Fibroblast of mammary gland (primary cell): ENCODE results near the gene DNAH7.
A peak's percentile ranks its signal among the peaks of the same experiment; 100 is the strongest.

Source experiments
- DNase-seq: peaks from one replicate; pipeline ENCODE4 v3.0.0-alpha.2; 2010; ENCODE audit warnings: low read depth
- H3K4me3 ChIP-seq: 2 replicates; pipeline ENCODE4 v1.5.1; 2011; ENCODE audit warnings: low read depth, mild to moderate bottlenecking, low read length, moderate library complexity; ENCODE audit not compliant: control insufficient read depth
- TF ChIP-seq, protein P1 (sequence below): conservative IDR thresholded peaks from 2 replicates; pipeline ENCODE4 v1.5.1; 2011; ENCODE audit warnings: low read depth, low read length, inconsistent platforms; ENCODE audit not compliant: control insufficient read depth, insufficient read depth

The DNAH7 gene

DNA sequence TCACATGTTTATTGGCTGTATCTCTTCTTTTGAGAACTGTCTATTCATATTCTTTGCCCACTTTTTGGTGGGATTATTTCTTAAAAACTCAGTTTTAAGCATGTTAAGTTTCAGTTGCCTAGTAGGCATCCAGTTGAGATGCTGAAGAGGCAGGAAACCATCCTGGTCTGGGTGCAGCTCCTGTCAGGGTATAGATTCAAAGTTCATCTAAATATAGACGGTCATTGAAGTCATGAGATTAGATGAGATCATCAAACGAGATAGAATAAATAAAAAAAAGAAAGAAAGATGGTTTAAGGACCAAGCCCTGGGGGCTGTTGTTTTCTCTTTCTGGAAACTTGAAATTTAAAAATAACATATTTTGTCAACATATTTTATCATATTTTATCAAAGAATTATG is 9.2 kb upstream of the DNAH7 start:
- TF ChIP-seq, protein P1, sequence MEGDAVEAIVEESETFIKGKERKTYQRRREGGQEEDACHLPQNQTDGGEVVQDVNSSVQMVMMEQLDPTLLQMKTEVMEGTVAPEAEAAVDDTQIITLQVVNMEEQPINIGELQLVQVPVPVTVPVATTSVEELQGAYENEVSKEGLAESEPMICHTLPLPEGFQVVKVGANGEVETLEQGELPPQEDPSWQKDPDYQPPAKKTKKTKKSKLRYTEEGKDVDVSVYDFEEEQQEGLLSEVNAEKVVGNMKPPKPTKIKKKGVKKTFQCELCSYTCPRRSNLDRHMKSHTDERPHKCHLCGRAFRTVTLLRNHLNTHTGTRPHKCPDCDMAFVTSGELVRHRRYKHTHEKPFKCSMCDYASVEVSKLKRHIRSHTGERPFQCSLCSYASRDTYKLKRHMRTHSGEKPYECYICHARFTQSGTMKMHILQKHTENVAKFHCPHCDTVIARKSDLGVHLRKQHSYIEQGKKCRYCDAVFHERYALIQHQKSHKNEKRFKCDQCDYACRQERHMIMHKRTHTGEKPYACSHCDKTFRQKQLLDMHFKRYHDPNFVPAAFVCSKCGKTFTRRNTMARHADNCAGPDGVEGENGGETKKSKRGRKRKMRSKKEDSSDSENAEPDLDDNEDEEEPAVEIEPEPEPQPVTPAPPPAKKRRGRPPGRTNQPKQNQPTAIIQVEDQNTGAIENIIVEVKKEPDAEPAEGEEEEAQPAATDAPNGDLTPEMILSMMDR = no peak
- H3K4me3 ChIP-seq = no peak overlapping the region
- peak; percentile 68 for DNase-seq

DNA sequence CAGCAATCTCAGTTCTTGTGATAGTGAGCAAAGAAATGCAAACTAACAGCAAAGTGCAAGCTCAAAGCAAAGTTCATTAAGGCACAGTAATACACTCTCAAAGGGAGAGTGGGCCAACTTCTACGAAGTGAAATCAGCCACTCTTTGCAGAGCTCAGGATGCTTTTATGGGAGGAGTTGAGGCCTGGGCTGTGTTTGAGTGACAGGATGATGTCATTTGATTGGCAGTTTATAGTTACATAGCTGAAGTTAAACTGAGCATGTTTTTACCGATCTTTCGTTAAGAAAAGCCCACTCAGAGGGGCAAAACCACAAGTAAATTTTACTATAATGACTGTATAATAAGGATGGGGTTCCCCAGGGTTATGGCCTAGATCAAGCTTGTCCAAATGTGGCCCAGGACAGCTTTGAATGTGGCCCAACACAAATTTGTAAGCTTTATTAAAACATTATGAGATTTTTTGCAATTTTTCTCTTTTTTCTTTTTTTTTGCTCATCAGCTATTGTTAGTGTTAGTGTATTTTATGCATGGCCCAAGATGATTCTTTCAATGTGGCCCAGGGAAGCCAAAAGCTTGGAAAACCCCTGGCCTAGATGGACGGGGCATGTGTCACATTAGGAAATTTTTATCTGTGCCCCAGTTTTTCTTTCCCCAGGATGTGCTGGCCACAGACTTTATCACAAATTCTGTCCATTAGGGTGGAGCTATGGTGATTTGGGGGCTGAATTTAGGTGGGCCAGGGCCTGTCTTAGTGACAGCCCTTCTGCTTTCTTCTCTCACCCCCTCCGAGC is 8.3 kb upstream of the DNAH7 start:
- TF ChIP-seq, protein P1 = no peak
- no peak for DNase-seq
- no peak overlapping the region for H3K4me3 ChIP-seq

DNA sequence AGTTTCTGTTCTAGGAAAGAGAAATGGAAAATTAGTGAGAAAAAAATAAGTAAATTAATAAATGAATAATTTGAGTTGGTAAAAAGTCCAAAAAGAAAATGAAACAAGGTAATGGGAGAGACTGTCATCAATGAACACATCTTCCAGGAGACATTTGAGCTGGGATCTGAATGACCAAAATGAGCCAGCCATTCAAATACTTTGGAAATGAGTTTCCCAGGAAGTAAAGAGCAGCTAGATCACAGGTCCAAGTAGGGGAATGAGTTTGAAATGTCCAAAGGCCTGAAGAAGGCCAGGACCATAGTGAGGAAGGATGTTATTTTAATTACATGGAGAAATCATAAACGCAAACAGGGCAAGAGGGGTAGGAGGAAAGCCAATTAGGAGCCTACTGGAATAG is 6.6 kb upstream of the DNAH7 start:
- peak; percentile 28 for DNase-seq
- TF ChIP-seq, protein P1 = no peak
- no peak overlapping the region for H3K4me3 ChIP-seq

DNA sequence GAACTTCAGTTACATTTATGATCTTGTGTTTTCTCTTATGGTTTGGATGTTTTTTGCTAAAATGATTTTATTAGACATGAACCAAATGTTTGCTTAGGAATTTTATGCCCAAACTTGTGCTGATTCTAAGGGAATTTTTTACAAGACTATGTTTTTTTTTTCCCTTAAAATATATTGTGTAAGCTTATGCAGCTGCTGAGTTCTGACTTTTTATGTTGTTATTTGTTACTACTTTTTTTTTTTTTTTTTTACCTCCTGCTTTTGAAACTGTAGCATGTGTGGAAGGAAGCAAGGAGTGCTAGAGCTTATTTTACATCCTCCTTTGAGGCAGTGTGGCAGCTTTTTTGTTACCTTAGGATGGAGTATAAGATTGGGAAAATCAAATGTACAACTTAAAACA is 6.0 kb upstream of the DNAH7 start:
- no peak for DNase-seq
- TF ChIP-seq, protein P1 = no peak
- no peak overlapping the region for H3K4me3 ChIP-seq

DNA sequence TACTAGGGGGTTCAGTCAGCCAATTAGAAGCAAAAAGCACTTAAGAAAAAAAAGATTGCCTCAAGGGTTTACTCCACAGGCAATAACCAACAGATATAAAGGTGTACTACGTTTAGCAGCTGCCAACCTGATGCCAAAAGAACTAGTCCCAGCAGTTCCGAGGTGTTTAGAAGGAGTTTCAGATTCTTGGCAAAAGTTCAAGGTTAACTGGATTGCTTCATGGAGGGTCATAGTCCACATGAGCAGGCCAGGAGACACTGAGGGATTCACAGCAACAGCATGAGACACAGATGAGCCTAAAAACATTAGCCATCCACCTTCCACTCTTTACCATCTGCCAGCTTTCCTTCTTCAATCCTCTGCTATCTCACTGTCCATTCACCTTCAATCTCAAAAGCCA is 4.9 kb upstream of the DNAH7 start:
- TF ChIP-seq, protein P1 = no peak
- no peak overlapping the region for H3K4me3 ChIP-seq
- DNase-seq = peak; percentile 39

DNA sequence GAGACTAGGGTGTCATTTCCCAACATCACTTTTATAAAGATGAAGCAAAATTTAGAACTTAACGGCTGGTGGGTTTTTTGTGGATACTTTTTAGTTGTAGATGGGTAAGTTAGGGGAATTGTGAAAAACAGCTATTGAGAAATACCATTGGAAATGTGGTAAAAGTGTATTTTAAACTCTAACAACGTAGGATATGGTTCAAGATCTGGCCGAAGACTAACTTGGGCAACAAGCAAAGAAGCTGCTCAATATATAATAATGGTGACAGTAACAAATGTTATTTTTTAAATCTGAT is 1.6 kb downstream of the DNAH7 start:
- H3K4me3 ChIP-seq = no peak overlapping the region
- DNase-seq = no peak
- TF ChIP-seq, protein P1 = no peak
